GM12878 (cell line): ENCODE results near the gene ADAMTS17. TPM values are rescaled to one million over a fixed set of nuclear protein-coding genes. Genes with fewer than 3 reads are reported as not detected.

Experiments used
- ATAC-seq: fragments of 200-7000 bp; cut with Tn5 transposase; 3 replicates; pipeline ENCODE4 v1.9.1; 2020; ENCODE audit warnings: mild to moderate bottlenecking, moderate library complexity
- BruUV-seq: library from RNA; stranded (reverse); fragments of 400-500 nt; replicated peaks from 2 replicates; lab custom pipeline; 2021; lab: Mats Ljungman, UMichigan
- CTCF ChIA-PET: fragments of 300-600 bp; sonication (Branson Sonifier 250); formaldehyde crosslinking; extraction: SDS; loops from one replicate; lab custom pipeline; 2021; ENCODE audit warnings: inconsistent platforms; lab: Yijun Ruan, JAX
- POLR2A ChIA-PET: fragments of 350-600 bp; formaldehyde crosslinking; extraction: SDS; loops from one replicate; lab custom pipeline; 2021; ENCODE audit warnings: inconsistent platforms; lab: Charles Lee
- RAD21 ChIA-PET: fragments of 300-600 bp; sonication (Branson Sonifier 250); formaldehyde crosslinking; loops from one replicate; lab custom pipeline; 2023; ENCODE audit warnings: antibody characterized with exemption; ENCODE audit not compliant: unreplicated experiment; lab: Charles Lee
- SMC1A ChIA-PET: fragments of 300-600 bp; sonication (Branson Sonifier 250); formaldehyde crosslinking; loops from one replicate; lab custom pipeline; 2023; ENCODE audit not compliant: unreplicated experiment, uncharacterized antibody; lab: Charles Lee
- DNase-seq: peaks from one replicate; pipeline ENCODE4 v3.0.0-alpha.2; 2011; ENCODE audit warnings: low read depth, low spot score
- FAIRE-seq: peaks from 3 replicates; lab custom pipeline; 2011; peaks lifted over from hg19 to GRCh38; lab: Jason Lieb, UNC
- H2AFZ ChIP-seq: 2 replicates; pipeline ENCODE4 v1.6.0; 2011; ENCODE audit warnings: low read depth, low read length, control low read depth; ENCODE audit not compliant: control insufficient read depth
- H3K27ac ChIP-seq: 2 replicates; pipeline ENCODE4 v1.5.1; 2011; ENCODE audit warnings: control low read depth; ENCODE audit not compliant: control insufficient read depth, insufficient read depth
- H3K27me3 ChIP-seq, 2 experiments: replicated peaks in 1 of 2; 2 replicates each; pipeline versions ENCODE4 v1.6.0 to v1.6.1; 2011; ENCODE audit warnings: low read length in 1 of 2; ENCODE audit not compliant: control insufficient read depth in 2 of 2, insufficient read depth in 2 of 2
- H3K36me3 ChIP-seq, 2 experiments: 2 replicates each; pipeline ENCODE4 v1.5.1; 2011; ENCODE audit warnings: low read length in 1 of 2; ENCODE audit not compliant: control insufficient read depth in 2 of 2, insufficient read depth in 2 of 2
- H3K4me1 ChIP-seq: 2 replicates; pipeline ENCODE4 v1.6.1; 2011; ENCODE audit warnings: mild to moderate bottlenecking, low read length, moderate library complexity, mixed read lengths; ENCODE audit not compliant: control insufficient read depth, insufficient read depth
- H3K4me2 ChIP-seq: 2 replicates; pipeline ENCODE4 v1.6.0; 2011; ENCODE audit warnings: control low read depth; ENCODE audit not compliant: control insufficient read depth, insufficient read depth
- H3K4me3 ChIP-seq: fragments of 200-600 bp; sonication (generic); 2 replicates; pipeline ENCODE4 v1.5.1; 2016
- H3K79me2 ChIP-seq: 2 replicates; pipeline ENCODE4 v1.6.0; 2011; ENCODE audit warnings: low read length; ENCODE audit not compliant: control insufficient read depth, insufficient read depth
- H3K9ac ChIP-seq: 2 replicates; pipeline ENCODE4 v1.8.0; 2011; ENCODE audit warnings: low read length, control low read depth, mixed read lengths; ENCODE audit not compliant: control insufficient read depth, insufficient read depth
- H3K9me3 ChIP-seq: replicated peaks from 3 replicates; pipeline ENCODE4 v1.5.1; 2011; ENCODE audit warnings: mild to moderate bottlenecking, low read length; ENCODE audit not compliant: control insufficient read depth, insufficient read depth
- H4K20me1 ChIP-seq: 2 replicates; pipeline ENCODE4 v1.6.0; 2011; ENCODE audit not compliant: control insufficient read depth, insufficient read depth
- CBFB ChIP-seq: IDR thresholded peaks from 2 replicates; pipeline ENCODE4 v1.6.1; 2016; ENCODE audit warnings: antibody characterized with exemption, low read depth
- IKZF2 ChIP-seq, 2 experiments: fragments of 450-650 bp; IDR thresholded peaks; 2 replicates each; pipeline ENCODE4 v1.6.1; 2017; ENCODE audit warnings: mild to moderate bottlenecking in 2 of 2, moderate library complexity in 2 of 2
- IRF4 ChIP-seq: IDR thresholded peaks from 2 replicates; pipeline ENCODE4 v1.6.1; 2011; ENCODE audit warnings: low read depth, low read length
- NBN ChIP-seq: fragments of 450-650 bp; IDR thresholded peaks from 2 replicates; pipeline ENCODE4 v1.6.1; 2016
- NR2F1 ChIP-seq: fragments of 450-650 bp; conservative IDR thresholded peaks from 2 replicates; pipeline ENCODE4 v1.6.1; 2017; ENCODE audit warnings: mild to moderate bottlenecking
- NRF1 ChIP-seq: conservative IDR thresholded peaks from 2 replicates; pipeline ENCODE4 v1.6.1; 2011; ENCODE audit warnings: mild to moderate bottlenecking, low read depth, low read length, improper control_type of control experiment
- PAX8 ChIP-seq: fragments of 450-650 bp; IDR thresholded peaks from 2 replicates; pipeline ENCODE4 v1.6.1; 2017; ENCODE audit warnings: mild to moderate bottlenecking, moderate library complexity
- RCOR1 ChIP-seq: conservative IDR thresholded peaks from 2 replicates; pipeline ENCODE4 v1.6.1; 2012; ENCODE audit warnings: low read depth, low read length, improper control_type of control experiment
- STAT3 ChIP-seq: IDR thresholded peaks from 2 replicates; pipeline ENCODE4 v1.6.1; 2011; ENCODE audit warnings: low read depth, low read length, improper control_type of control experiment
- TCF12 ChIP-seq: IDR thresholded peaks from 2 replicates; pipeline ENCODE4 v1.6.1; 2011; ENCODE audit warnings: low read depth, mild to moderate bottlenecking, low read length
- ZBED1 ChIP-seq: IDR thresholded peaks from 2 replicates; pipeline ENCODE4 v1.6.1; 2016; ENCODE audit warnings: borderline replicate concordance
- WGBS: methylation state at CpG from one replicate; pipeline ENCODE4 v1.1.6; 2016; ENCODE audit warnings: low lambda C conversion rate; ENCODE audit not compliant: insufficient replicate concordance, insufficient coverage; ENCODE audit errors: missing lambda C conversion rate; 5-methylcytosine and 5-hydroxymethylcytosine counted together
- in situ Hi-C: fragments of 300-500 bp; cut with MboI; formaldehyde crosslinking; loops from 9 replicates; pipeline ENCODE4 v1.14.3; 2018; ENCODE audit warnings: mixed read lengths
- intact Hi-C: fragments of 100-400 bp; cut with micrococcal nuclease; formaldehyde crosslinking; loops from one replicate; pipeline ENCODE4 v1.14.2; 2022; ENCODE audit not compliant: unreplicated experiment
- polyA plus RNA-seq, 11 experiments: library from polyadenylated mRNA; depleted of rRNA in 4 of 11; unstranded in 6 of 11; stranded (reverse) in 5 of 11; fragments of >200 nt; fragmentation: Nextera tagmentation in 4 of 11; fragmentation: Illumina TruSeq in 1 of 11; extraction: Ambion mirVana in 4 of 11; extraction: Trizol in 1 of 11; gene quantifications; 1 replicate in 1 of 11; 2 replicates in 10 of 11; pipeline versions ENCODE4 v1.2.1 to v1.2.3, GENCODE V29; 2011 to 2016; ENCODE audit warnings: inconsistent platforms in 2 of 11, missing spikeins in 2 of 11, low read depth in 1 of 11
- total RNA-seq, 4 experiments: library from RNA; depleted of rRNA in 3 of 4; stranded (reverse); fragments of >200 nt in 3 of 4; fragmentation: Illumina TruSeq in 1 of 4; extraction: Trizol in 1 of 4; gene quantifications; 2 replicates each; pipeline versions ENCODE4 v1.2.1 to v1.2.3, GENCODE V29; 2013 to 2021
- TF ChIP-seq, protein P1 (sequence below): fragments of 450-650 bp; IDR thresholded peaks from 2 replicates; pipeline ENCODE4 v1.6.1; 2014; ENCODE audit warnings: mild to moderate bottlenecking
- TF ChIP-seq, protein P2 (sequence below): fragments of 450-650 bp; conservative IDR thresholded peaks from 2 replicates; pipeline ENCODE4 v1.6.1; 2017; ENCODE audit warnings: mild to moderate bottlenecking, moderate library complexity
- TF ChIP-seq, protein P3 (sequence below): IDR thresholded peaks from 2 replicates; pipeline ENCODE4 v1.6.1; 2012; ENCODE audit warnings: low read depth, low read length, improper control_type of control experiment
- TF ChIP-seq, protein P4 (sequence below): fragments of 150-350 bp; IDR thresholded peaks from 2 replicates; pipeline ENCODE4 v1.6.1; 2016; ENCODE audit warnings: low read depth, low read length
- TF ChIP-seq, protein P5 (sequence below): fragments of 450-650 bp; IDR thresholded peaks from 2 replicates; pipeline ENCODE4 v1.6.1; 2016; ENCODE audit warnings: mild to moderate bottlenecking

ADAMTS17 gene
- total and polyA plus RNA-seq, 10 of the 15 experiments (the other 5 are each of a cell fraction or from before 2014, with no cell fraction given): 0.04 to 0.50 (median 0.10) TPM; not detected in 4

DNA sequence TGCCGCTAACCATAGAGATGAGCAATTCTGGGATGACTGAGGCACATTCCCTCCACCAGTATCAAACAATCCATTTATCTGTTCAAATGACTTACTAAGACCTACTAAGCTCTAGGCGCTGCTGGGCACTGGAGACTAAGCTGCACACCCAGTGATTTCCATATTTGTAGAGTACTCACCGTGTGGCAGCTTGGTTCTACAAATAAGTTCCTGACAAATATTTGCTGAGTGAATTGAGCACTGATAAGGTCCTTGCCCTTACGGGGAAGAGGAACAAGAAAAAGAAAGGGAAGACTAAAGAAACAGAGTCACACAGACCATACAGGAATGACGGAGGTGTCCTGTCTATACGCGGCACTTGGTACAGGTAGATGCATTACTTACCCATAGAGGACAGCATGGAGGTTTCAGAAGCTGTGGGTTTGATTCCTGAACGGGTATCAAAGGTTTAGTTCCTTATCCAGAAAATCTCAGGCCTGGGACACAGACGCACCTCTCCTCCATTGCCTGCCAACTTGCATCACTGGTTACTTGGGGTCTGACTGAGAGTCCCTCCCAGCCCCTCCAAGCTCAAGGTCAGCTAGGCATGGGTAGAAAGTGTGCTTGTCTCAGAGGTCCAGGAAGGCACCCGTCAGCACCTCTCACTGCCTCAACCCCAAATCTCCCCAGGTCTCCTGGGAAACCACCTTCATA, 310.0 kb downstream of the ADAMTS17 start:
- ChIA-PET CTCF (no interaction called here), POLR2A (no interaction called here), SMC1A (no interaction called here), RAD21 (no interaction called here)
- 47% methylated on average over 10 of the region's 10 CpGs for WGBS
- TF ChIP-seq, protein P1, sequence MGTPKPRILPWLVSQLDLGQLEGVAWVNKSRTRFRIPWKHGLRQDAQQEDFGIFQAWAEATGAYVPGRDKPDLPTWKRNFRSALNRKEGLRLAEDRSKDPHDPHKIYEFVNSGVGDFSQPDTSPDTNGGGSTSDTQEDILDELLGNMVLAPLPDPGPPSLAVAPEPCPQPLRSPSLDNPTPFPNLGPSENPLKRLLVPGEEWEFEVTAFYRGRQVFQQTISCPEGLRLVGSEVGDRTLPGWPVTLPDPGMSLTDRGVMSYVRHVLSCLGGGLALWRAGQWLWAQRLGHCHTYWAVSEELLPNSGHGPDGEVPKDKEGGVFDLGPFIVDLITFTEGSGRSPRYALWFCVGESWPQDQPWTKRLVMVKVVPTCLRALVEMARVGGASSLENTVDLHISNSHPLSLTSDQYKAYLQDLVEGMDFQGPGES: no peak
- TF ChIP-seq, protein P2, sequence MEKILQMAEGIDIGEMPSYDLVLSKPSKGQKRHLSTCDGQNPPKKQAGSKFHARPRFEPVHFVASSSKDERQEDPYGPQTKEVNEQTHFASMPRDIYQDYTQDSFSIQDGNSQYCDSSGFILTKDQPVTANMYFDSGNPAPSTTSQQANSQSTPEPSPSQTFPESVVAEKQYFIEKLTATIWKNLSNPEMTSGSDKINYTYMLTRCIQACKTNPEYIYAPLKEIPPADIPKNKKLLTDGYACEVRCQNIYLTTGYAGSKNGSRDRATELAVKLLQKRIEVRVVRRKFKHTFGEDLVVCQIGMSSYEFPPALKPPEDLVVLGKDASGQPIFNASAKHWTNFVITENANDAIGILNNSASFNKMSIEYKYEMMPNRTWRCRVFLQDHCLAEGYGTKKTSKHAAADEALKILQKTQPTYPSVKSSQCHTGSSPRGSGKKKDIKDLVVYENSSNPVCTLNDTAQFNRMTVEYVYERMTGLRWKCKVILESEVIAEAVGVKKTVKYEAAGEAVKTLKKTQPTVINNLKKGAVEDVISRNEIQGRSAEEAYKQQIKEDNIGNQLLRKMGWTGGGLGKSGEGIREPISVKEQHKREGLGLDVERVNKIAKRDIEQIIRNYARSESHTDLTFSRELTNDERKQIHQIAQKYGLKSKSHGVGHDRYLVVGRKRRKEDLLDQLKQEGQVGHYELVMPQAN: no peak
- no peak for TF ChIP-seq NR2F1
- no peak for TF ChIP-seq IKZF2 (IDR thresholded peaks at IDR 0.05)
- no peak for TF ChIP-seq ZBED1
- no peak for TF ChIP-seq RCOR1
- no peak for TF ChIP-seq TCF12
- no peak for TF ChIP-seq NRF1
- TF ChIP-seq NBN: no peak
- TF ChIP-seq IRF4: no peak
- TF ChIP-seq, protein P3, sequence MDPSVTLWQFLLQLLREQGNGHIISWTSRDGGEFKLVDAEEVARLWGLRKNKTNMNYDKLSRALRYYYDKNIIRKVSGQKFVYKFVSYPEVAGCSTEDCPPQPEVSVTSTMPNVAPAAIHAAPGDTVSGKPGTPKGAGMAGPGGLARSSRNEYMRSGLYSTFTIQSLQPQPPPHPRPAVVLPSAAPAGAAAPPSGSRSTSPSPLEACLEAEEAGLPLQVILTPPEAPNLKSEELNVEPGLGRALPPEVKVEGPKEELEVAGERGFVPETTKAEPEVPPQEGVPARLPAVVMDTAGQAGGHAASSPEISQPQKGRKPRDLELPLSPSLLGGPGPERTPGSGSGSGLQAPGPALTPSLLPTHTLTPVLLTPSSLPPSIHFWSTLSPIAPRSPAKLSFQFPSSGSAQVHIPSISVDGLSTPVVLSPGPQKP: no peak
- no peak for TF ChIP-seq PAX8
- TF ChIP-seq, protein P4, sequence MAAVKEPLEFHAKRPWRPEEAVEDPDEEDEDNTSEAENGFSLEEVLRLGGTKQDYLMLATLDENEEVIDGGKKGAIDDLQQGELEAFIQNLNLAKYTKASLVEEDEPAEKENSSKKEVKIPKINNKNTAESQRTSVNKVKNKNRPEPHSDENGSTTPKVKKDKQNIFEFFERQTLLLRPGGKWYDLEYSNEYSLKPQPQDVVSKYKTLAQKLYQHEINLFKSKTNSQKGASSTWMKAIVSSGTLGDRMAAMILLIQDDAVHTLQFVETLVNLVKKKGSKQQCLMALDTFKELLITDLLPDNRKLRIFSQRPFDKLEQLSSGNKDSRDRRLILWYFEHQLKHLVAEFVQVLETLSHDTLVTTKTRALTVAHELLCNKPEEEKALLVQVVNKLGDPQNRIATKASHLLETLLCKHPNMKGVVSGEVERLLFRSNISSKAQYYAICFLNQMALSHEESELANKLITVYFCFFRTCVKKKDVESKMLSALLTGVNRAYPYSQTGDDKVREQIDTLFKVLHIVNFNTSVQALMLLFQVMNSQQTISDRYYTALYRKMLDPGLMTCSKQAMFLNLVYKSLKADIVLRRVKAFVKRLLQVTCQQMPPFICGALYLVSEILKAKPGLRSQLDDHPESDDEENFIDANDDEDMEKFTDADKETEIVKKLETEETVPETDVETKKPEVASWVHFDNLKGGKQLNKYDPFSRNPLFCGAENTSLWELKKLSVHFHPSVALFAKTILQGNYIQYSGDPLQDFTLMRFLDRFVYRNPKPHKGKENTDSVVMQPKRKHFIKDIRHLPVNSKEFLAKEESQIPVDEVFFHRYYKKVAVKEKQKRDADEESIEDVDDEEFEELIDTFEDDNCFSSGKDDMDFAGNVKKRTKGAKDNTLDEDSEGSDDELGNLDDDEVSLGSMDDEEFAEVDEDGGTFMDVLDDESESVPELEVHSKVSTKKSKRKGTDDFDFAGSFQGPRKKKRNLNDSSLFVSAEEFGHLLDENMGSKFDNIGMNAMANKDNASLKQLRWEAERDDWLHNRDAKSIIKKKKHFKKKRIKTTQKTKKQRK: no peak
- no peak for TF ChIP-seq CBFB
- TF ChIP-seq, protein P5, sequence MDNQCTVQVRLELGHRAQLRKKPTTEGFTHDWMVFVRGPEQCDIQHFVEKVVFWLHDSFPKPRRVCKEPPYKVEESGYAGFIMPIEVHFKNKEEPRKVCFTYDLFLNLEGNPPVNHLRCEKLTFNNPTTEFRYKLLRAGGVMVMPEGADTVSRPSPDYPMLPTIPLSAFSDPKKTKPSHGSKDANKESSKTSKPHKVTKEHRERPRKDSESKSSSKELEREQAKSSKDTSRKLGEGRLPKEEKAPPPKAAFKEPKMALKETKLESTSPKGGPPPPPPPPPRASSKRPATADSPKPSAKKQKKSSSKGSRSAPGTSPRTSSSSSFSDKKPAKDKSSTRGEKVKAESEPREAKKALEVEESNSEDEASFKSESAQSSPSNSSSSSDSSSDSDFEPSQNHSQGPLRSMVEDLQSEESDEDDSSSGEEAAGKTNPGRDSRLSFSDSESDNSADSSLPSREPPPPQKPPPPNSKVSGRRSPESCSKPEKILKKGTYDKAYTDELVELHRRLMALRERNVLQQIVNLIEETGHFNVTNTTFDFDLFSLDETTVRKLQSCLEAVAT: no peak
- TF ChIP-seq STAT3: no peak
- no peaks in the 10 kb centered on the region for H3K27me3 ChIP-seq
- H3K9ac ChIP-seq: no peak overlapping the region
- H3K27ac ChIP-seq: no peak overlapping the region
- no peaks in the 10 kb centered on the region for H3K79me2 ChIP-seq
- no peak overlapping the region for H2AFZ ChIP-seq
- FAIRE-seq: no peak
- in situ Hi-C loops (no loop called here), intact Hi-C loops (no loop called here)
- ATAC-seq: no peak
- no peaks in the 10 kb centered on the region for H4K20me1 ChIP-seq
- no peaks in the 10 kb centered on the region for H3K4me1 ChIP-seq
- no peak for DNase-seq
- peaks cover 3% of the 10 kb centered on the region; the same call in 2 of the 3 replicates for H3K9me3 ChIP-seq
- no peak overlapping the region for H3K4me3 ChIP-seq
- no TSS peak for BruUV-seq
- H3K4me2 ChIP-seq: no peak overlapping the region
- H3K36me3 ChIP-seq: no peaks in the 10 kb centered on the region
